DOHH2 (cell line): ENCODE measurements around the gene ARHGAP6.

Source experiments
- H3F3A ChIP-seq: fragments of 200-600 bp; sonication (generic), shearing (Covaris generic); 2 replicates; pipeline ENCODE4 v1.6.0; 2016; ENCODE audit warnings: antibody characterized with exemption, mild to moderate bottlenecking; ENCODE audit not compliant: control insufficient read depth, insufficient read depth
- H3K27ac ChIP-seq: fragments of 200-600 bp; sonication (generic); 2 replicates; pipeline ENCODE4 v1.5.1; 2014; ENCODE audit warnings: low read depth, mild to moderate bottlenecking, low read length, moderate library complexity
- H3K27me3 ChIP-seq: fragments of 200-600 bp; sonication (generic); 2 replicates; pipeline ENCODE4 v1.6.1; 2014; ENCODE audit warnings: mild to moderate bottlenecking, low read length, mixed read lengths; ENCODE audit not compliant: control insufficient read depth
- H3K36me3 ChIP-seq: fragments of 200-600 bp; sonication (generic); 2 replicates; pipeline ENCODE4 v1.6.1; 2014; ENCODE audit warnings: mild to moderate bottlenecking, low read length, moderate library complexity, mixed read lengths; ENCODE audit not compliant: control insufficient read depth
- H3K4me1 ChIP-seq: fragments of 200-600 bp; sonication (generic); 2 replicates; pipeline ENCODE4 v1.6.1; 2014; ENCODE audit warnings: mild to moderate bottlenecking, low read length, mixed read lengths; ENCODE audit not compliant: control insufficient read depth
- H3K4me2 ChIP-seq: fragments of 200-600 bp; sonication (generic); 2 replicates; pipeline ENCODE4 v1.6.0; 2014; ENCODE audit warnings: mild to moderate bottlenecking, low read length, moderate library complexity
- H3K4me3 ChIP-seq: fragments of 200-600 bp; sonication (generic); 2 replicates; pipeline ENCODE4 v1.5.1; 2014; ENCODE audit warnings: mild to moderate bottlenecking, low read length, mixed read lengths
- H3K79me2 ChIP-seq: fragments of 200-600 bp; sonication (generic); 2 replicates; pipeline ENCODE4 v1.6.1; 2014; ENCODE audit warnings: mild to moderate bottlenecking, low read length, mixed read lengths; ENCODE audit not compliant: control insufficient read depth
- H3K9me2 ChIP-seq: fragments of 200-600 bp; sonication (generic); replicated peaks from 2 replicates; pipeline ENCODE4 v1.6.1; 2014; ENCODE audit warnings: mild to moderate bottlenecking, low read length, mixed read lengths; ENCODE audit not compliant: control insufficient read depth
- H3K9me3 ChIP-seq: fragments of 200-600 bp; sonication (generic); 2 replicates; pipeline ENCODE4 v1.6.1; 2014; ENCODE audit warnings: antibody characterized with exemption, low read length, mixed read lengths; ENCODE audit not compliant: control insufficient read depth, insufficient read depth
- H4K20me1 ChIP-seq: fragments of 200-600 bp; sonication (generic); 2 replicates; pipeline ENCODE4 v1.6.0; 2014; ENCODE audit warnings: low read depth, mild to moderate bottlenecking, antibody characterized with exemption, low read length, moderate library complexity; ENCODE audit not compliant: control insufficient read depth, insufficient read depth
- EZH2phosphoT487 ChIP-seq: fragments of 200-600 bp; sonication (generic); IDR thresholded peaks from 2 replicates; pipeline ENCODE4 v1.6.1; 2017; ENCODE audit warnings: borderline replicate concordance, mild to moderate bottlenecking, antibody characterized with exemption, low read length, moderate library complexity, mixed read lengths
- TF ChIP-seq, protein P1 (sequence below): fragments of 200-600 bp; sonication (generic); IDR thresholded peaks from one replicate; pipeline ENCODE4 v1.5.1; 2014; ENCODE audit warnings: antibody characterized with exemption, mild to moderate bottlenecking, low read depth, low read length; ENCODE audit not compliant: poor library complexity, severe bottlenecking

The ARHGAP6 gene

DNA sequence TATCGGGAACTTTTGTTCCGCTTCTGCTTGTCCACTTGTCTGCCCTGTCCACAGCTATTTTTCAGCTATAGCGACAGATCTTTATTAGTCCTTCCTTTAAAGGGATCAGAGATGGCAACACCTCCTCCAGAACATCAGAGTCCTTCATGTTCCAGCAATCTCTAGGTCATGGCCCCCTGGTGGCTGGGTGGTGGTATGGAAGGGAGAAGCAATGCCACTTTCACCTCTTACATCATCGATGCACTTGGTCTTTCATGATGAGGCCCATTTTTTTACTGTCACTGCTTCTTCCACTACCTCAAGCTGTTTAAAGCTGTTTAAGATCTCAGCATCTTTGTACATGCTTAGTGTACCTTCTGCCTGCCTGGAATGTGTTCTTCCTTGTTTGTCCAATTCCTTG, 106.7 kb downstream of the ARHGAP6 start:
- H3K9me3 ChIP-seq: no peaks in the 10 kb centered on the region
- no peak overlapping the region for H3K4me2 ChIP-seq
- no peaks in the 10 kb centered on the region for H3K27me3 ChIP-seq
- no peaks in the 10 kb centered on the region for H3K9me2 ChIP-seq
- H4K20me1 ChIP-seq: no peaks in the 10 kb centered on the region
- TF ChIP-seq, protein P1, sequence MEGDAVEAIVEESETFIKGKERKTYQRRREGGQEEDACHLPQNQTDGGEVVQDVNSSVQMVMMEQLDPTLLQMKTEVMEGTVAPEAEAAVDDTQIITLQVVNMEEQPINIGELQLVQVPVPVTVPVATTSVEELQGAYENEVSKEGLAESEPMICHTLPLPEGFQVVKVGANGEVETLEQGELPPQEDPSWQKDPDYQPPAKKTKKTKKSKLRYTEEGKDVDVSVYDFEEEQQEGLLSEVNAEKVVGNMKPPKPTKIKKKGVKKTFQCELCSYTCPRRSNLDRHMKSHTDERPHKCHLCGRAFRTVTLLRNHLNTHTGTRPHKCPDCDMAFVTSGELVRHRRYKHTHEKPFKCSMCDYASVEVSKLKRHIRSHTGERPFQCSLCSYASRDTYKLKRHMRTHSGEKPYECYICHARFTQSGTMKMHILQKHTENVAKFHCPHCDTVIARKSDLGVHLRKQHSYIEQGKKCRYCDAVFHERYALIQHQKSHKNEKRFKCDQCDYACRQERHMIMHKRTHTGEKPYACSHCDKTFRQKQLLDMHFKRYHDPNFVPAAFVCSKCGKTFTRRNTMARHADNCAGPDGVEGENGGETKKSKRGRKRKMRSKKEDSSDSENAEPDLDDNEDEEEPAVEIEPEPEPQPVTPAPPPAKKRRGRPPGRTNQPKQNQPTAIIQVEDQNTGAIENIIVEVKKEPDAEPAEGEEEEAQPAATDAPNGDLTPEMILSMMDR: peak; percentile 61
- TF ChIP-seq EZH2phosphoT487: no peak
- no peaks in the 10 kb centered on the region for H3F3A ChIP-seq
- H3K27ac ChIP-seq: no peak overlapping the region
- no peaks in the 10 kb centered on the region for H3K79me2 ChIP-seq
- no peaks in the 10 kb centered on the region for H3K4me1 ChIP-seq
- H3K36me3 ChIP-seq: no peaks in the 10 kb centered on the region
- H3K4me3 ChIP-seq: no peak overlapping the region

DNA sequence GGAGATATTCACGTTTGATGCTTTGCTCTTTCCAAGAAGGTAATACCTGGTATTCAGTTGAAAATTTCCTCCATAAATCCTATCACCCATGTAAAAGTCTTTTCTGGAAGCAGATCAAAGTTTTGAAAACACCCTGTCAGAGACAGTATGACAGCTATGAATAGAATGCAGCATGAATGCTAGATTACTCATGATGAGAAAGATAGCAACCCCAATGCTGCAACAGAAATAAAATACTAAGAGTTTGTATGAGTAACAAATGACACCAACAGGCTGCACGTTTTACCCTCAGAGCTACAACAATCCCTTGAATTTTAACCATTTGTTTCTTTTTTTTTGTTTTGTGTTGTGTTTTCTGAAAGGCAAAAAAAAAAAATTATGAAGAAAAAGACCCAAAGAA, 108.6 kb downstream of the ARHGAP6 start:
- H3K4me2 ChIP-seq: no peak overlapping the region

DNA sequence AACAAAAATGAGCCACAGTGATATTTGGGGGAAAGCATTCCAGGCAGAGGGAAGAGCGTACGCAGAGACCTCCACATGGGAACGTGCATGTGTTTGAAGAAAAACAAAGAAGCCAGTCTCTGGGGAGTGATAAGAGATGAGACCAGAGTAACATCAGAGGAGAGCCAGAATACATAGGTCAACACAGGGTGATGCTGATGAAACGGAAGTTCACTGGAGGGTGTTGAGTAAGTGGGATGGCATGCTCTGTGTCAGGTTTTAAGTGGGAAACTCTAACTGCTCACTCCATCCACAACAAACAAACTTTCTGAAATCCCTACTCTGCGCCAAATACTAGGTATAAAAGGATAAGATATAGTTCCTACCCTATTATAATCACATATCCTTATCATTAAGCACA, 110.0 kb downstream of the ARHGAP6 start:
- no peak overlapping the region for H3K27ac ChIP-seq
- no peaks in the 10 kb centered on the region for H3K9me3 ChIP-seq
- TF ChIP-seq, protein P1: no peak
- no peak for TF ChIP-seq EZH2phosphoT487
- H3K9me2 ChIP-seq: no peaks in the 10 kb centered on the region
- no peaks in the 10 kb centered on the region for H4K20me1 ChIP-seq
- no peaks in the 10 kb centered on the region for H3K4me1 ChIP-seq
- H3K4me3 ChIP-seq: no peak overlapping the region
- no peaks in the 10 kb centered on the region for H3F3A ChIP-seq
- no peak overlapping the region for H3K4me2 ChIP-seq
- no peaks in the 10 kb centered on the region for H3K79me2 ChIP-seq
- H3K36me3 ChIP-seq: no peaks in the 10 kb centered on the region
- H3K27me3 ChIP-seq: no peaks in the 10 kb centered on the region

More for the DNA sequence above, 108.6 kb downstream of the ARHGAP6 start:
- TF ChIP-seq EZH2phosphoT487: no peak
- TF ChIP-seq, protein P1: no peak
- Histone ChIP-seq H3K79me2 (no peaks in the 10 kb centered on the region), H3K9me3 (no peaks in the 10 kb centered on the region), H3K4me1 (no peaks in the 10 kb centered on the region), H3K27me3 (no peaks in the 10 kb centered on the region), H3K9me2 (no peaks in the 10 kb centered on the region), H3F3A (no peaks in the 10 kb centered on the region), H3K36me3 (no peaks in the 10 kb centered on the region), H3K4me3 (no peak overlapping the region), H3K27ac (no peak overlapping the region), H4K20me1 (no peaks in the 10 kb centered on the region)

DNA sequence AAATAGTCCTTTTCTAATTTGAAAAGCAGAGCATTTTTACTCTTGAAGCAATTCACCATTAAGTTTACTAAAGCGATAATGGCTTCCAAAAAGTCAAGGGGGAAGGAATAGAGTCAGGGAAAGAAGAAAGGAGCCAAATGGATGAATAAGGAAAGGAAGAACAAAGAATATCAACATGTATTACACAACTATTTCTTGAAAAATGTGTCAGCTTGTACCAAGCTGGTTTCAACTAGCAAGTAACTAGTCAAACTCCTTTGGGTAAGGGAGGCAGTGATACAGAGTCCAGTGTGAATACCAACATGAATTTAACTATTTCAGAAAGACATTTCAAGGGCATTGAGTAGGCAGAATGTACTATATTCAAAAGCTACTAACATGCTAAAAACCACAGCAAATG, 112.1 kb downstream of the ARHGAP6 start:
- H3K9me2 ChIP-seq: no peaks in the 10 kb centered on the region
- TF ChIP-seq, protein P1: no peak
- H4K20me1 ChIP-seq: no peaks in the 10 kb centered on the region
- H3F3A ChIP-seq: no peaks in the 10 kb centered on the region
- no peaks in the 10 kb centered on the region for H3K9me3 ChIP-seq
- no peaks in the 10 kb centered on the region for H3K79me2 ChIP-seq
- no peak overlapping the region for H3K4me3 ChIP-seq
- no peaks in the 10 kb centered on the region for H3K4me1 ChIP-seq
- no peaks in the 10 kb centered on the region for H3K36me3 ChIP-seq
- H3K27ac ChIP-seq: no peak overlapping the region
- H3K27me3 ChIP-seq: no peaks in the 10 kb centered on the region
- H3K4me2 ChIP-seq: no peak overlapping the region
